Left ventricle myocardium superior (tissue), 1 donor: ENCODE measurements around the gene BIRC6. TPM values are rescaled to one million over a fixed set of nuclear protein-coding genes. Genes with fewer than 3 reads are reported as not detected.
A peak's percentile ranks its signal among the peaks of the same experiment; 100 is the strongest.
"Not testable (repeated sequence)": the region's sequence is repeated elsewhere in the genome, so short reads cannot be mapped to it uniquely, and the experiment has no call there.

ENCODE experiments used
- ATAC-seq: fragments of 200-7000 bp; cut with Tn5 transposase; one replicate; pipeline ENCODE4 v1.9.1; 2020; ENCODE audit warnings: mild to moderate bottlenecking, moderate library complexity
- DNase-seq: peaks from one replicate; pipeline ENCODE4 v3.0.0-alpha.2; 2020
- intact Hi-C: fragments of 100-400 bp; cut with micrococcal nuclease; formaldehyde crosslinking; loops from one replicate; pipeline ENCODE4 v1.11.0; 2022
- total RNA-seq: library from RNA; stranded (reverse); fragmentation: NEBNext Ultra II Directional; extraction: Animal tissue kit (Norgen Biotek cat#: 25700); gene quantifications from one replicate; pipeline ENCODE4 v1.2.1, GENCODE V29; 2021
- donor health status: DM: no; HTN: yes; CAD: no; lungs with severe emphysema.

The BIRC6 gene
- total RNA-seq, 1 donor from 2014 or later, result 32.3 TPM

- intact Hi-C loops, result no loop called here
- DNase-seq (no peak), ATAC-seq (no peak)
Observed at GRCh38 chr2:32369222-32369621, 12.4 kb downstream of the BIRC6 start.

DNA sequence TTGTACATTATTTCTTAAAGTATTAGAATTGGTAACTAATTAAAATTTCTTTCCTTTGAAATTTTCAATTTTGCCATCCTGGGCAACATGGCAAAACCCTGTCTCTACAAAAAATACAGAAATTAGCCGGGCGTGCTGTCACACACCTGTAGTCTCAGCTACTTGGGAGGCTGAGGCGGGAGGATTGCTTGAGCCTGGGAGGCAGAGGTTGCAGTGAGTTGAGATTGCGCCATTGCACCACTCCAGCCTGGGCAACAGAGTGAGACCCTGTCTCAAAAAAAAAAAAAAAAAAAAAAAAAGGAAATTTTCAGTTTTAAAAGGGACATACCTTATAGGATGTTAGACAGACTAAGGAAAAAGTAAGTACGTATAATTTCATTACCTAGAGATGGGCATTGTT, 14.1 kb downstream of the BIRC6 start:
- DNase-seq, ATAC-seq, intact Hi-C loops: not testable (repeated sequence)

DNA sequence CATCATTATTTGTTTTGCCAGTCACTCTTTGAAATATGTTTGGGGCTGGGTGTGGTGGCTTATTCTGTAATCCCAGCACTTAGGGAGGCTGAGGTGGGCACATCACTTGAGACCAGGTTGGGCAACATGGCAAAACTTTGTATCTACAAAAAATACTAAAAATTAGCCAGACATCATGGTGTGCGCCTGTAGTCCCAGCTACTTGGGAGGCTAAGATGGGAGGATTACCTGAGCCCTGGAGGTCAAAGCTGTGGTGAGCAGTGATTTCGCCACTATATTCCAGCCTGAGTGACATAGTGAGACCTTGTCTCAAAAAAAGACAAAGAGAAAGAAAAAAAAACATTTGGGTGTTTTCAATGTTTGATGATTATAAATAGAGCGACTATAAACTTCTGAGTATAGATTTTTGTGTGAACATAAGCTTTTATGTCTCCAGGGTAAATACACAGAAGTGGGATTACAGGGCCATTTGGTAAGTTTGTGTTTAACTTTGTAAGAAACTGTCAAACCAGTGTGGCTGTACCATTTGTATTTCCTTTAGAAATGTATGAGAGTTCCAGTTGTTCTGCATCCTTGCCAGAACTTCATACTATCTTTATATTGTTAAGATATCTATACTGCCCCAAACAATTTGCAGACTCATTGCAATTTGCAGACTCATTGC, 15.8 kb downstream of the BIRC6 start:
- intact Hi-C loops, result no loop called here
- DNase-seq, result no peak
- ATAC-seq, result no peak

GRCh38 chr2:32375228-32375892, 18.5 kb downstream of the BIRC6 start:
- DNase-seq, result no peak
- intact Hi-C loops, result no loop called here
- no peak for ATAC-seq

DNA sequence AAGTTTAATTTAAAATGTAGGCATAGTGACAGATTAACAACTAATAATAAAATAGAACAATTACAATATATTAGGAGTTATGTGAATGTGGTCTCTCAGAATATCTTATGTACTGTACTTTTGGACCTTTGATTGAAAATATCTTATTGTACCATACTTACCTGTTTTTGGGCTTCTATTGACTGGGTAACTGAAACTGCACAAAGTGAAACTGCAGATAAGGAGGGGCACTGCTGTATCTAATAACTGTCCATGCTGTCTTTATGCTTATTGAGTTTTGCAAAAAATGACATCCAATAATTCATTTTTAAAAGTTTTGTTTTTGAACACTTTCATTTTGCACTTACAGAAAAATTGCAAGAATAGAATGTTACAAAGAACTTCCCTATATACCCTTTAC, 19.9 kb downstream of the BIRC6 start:
- ATAC-seq (no peak), DNase-seq (no peak)
- intact Hi-C loops, result no loop called here

DNA sequence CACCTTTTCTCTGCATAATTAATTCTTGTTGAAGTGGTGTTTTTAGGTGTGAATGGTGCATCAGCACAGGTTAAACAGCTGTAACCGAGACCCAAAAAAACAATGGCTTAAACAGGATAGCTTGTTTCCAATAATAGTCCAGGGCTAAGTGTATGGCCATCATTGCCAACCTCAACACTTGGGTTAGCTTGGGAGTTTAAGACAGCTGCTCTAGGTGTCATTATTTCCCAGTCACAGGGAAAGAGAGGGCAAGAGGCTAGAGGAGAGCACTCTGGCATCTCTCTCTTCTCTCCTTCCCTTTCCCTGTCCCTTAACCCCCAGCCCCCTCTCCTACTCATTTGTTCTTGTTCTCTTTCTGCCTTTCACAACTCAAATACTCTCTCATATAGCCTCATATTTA, 21.1 kb downstream of the BIRC6 start:
- ATAC-seq, result peak; percentile 30
- intact Hi-C loops, result no loop called here
- no peak for DNase-seq

- intact Hi-C loops, result no loop called here
- ATAC-seq, result no peak
- no peak for DNase-seq
Observed at GRCh38 chr2:32379352-32379751, 22.5 kb downstream of the BIRC6 start.

- DNase-seq, result no peak
- intact Hi-C loops, result no loop called here
- ATAC-seq, result no peak
Observed at GRCh38 chr2:32383858-32384257, 27.0 kb downstream of the BIRC6 start.

- no peak for ATAC-seq
- DNase-seq, result no peak
- intact Hi-C loops, result no loop called here
Observed at GRCh38 chr2:32384529-32384928, 27.7 kb downstream of the BIRC6 start.

DNA sequence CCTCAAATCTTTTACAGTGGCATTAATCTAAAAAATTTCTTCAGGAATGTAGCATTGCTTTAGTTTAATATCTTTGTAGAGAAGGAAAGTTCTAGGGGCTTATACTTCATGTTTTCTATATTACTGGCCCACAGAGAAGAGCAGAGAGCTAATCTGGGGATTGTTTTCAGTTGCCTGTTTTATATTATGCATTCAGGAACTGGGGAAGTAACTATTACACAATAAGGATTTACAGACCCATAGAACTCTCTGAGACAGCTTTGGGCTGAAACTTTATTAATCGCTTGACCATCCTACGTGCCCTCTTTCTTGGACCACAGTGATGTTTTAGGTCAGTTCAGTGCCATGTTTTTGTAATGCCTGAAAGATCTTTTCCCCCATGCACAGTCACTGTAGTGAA, 29.9 kb downstream of the BIRC6 start:
- intact Hi-C loops, result no loop called here
- ATAC-seq (no peak), DNase-seq (no peak)

GRCh38 chr2:32399221-32399620, 42.4 kb downstream of the BIRC6 start:
- intact Hi-C loops, result no loop called here
- no peak for ATAC-seq
- no peak for DNase-seq

GRCh38 chr2:32402091-32402490, 45.3 kb downstream of the BIRC6 start:
- ATAC-seq (no peak), DNase-seq (no peak)
- intact Hi-C loops, result no loop called here

GRCh38 chr2:32403782-32404181, 47.0 kb downstream of the BIRC6 start:
- intact Hi-C loops, result no loop called here
- DNase-seq (no peak), ATAC-seq (no peak)

- no peak for ATAC-seq
- DNase-seq, result no peak
- intact Hi-C loops, result no loop called here
Observed at GRCh38 chr2:32404691-32405090, 47.9 kb downstream of the BIRC6 start.

- intact Hi-C loops, result no loop called here
- DNase-seq, result no peak
- ATAC-seq, result no peak
Observed at GRCh38 chr2:32416519-32416918, 59.7 kb downstream of the BIRC6 start.

DNA sequence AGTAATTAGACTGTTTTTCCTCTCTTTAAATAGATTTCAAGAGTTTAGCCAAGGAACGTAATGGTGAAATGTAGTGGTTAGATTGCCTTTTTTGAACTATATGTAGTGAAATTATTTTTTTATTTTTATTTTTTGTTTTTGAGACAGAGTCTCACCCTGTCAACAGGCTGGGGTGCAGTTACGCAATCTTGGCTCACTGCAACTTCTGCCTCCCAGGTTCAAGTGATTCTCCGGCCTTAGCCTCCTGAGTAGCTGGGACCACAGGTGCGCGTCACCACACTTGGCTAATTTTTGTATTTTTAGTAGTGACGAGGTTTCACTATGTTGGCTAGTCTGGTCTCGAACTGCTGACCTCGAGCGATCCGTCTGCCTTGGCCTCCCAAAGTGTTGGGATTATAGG, 60.8 kb downstream of the BIRC6 start:
- DNase-seq, result no peak
- intact Hi-C loops, result no loop called here
- no peak for ATAC-seq

DNA sequence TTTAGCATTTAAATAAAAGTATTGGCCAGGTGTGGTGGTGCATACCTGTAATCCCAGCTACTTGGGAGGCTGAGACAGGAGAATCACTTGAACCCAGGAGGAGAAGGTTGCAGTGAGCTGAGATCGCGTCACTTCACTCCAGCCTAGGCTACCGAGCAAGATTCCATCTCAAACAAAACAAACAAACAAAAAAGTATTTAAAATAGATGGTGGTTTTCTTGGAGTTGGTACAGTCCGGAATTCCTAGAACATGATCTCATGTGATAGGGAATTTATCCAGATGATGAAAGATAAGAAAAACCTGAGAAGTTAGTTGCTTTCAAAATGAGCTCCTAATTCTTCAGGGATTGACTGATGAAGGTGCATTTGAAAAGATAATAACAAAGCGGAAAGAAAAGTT, 62.0 kb downstream of the BIRC6 start:
- ATAC-seq (no peak), DNase-seq (no peak)
- intact Hi-C loops, result no loop called here

DNA sequence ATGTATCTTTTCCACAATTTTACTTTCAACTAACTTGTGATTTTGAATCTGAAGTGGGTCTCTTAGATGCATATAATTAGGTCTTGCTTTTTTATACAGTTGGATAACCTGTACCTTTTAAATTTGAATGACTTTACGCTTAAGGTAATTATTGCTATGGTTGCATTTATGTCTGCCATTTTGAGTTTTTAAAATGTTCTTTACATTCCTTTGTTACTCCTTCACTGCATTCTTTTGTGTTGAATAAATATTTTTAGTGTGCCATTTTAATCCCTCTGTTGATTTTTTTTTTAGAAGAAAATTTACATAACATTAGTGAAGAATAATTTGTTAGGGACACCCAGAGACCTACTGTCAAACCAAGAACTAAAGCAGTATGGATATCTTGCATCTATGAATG, 65.3 kb downstream of the BIRC6 start:
- ATAC-seq (no peak), DNase-seq (no peak)
- intact Hi-C loops, result no loop called here

- no peak for ATAC-seq
- DNase-seq, result no peak
- intact Hi-C loops, result no loop called here
Observed at GRCh38 chr2:32423536-32423935, 66.7 kb downstream of the BIRC6 start.

DNA sequence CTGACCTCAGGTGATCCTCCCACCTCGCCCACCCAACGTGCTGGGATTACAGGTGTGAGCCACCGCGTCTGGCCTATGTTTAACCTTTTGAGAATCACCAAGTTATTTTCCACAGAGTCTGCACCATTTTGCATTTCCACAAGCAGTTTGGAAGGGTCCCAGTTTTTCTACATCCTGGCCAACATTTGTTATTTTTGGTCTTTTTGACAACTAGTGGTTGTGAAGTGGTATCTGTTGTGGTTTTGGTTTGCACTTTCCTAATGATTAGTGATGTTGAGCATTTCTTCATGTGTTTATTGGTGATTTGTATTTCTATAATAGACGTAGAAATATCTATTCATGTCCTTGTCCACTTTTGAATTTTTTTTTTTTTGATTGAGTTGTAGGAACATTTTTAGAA, 67.9 kb downstream of the BIRC6 start:
- ATAC-seq, result no peak

GRCh38 chr2:32425719-32426141, 68.9 kb downstream of the BIRC6 start:
- ATAC-seq, result peak; percentile 38
- intact Hi-C loops, result no loop called here

More for the DNA sequence above, 67.9 kb downstream of the BIRC6 start:
- intact Hi-C loops, result no loop called here
- DNase-seq, result no peak

More at GRCh38 chr2:32425719-32426141, 68.9 kb downstream of the BIRC6 start:
- DNase-seq, result no peak
